Rectal smooth muscle tissue (tissue), 1 donor: ENCODE results near the gene SBF1.

ENCODE experiments used
- H3K27ac ChIP-seq: one replicate; pipeline ENCODE4 v1.7.0; 2013; ENCODE audit warnings: low read depth, low read length, inconsistent platforms
- H3K27me3 ChIP-seq: one replicate; pipeline ENCODE4 v1.7.0; 2013; ENCODE audit warnings: low read length; ENCODE audit not compliant: control insufficient read depth, insufficient read depth
- H3K36me3 ChIP-seq: one replicate; pipeline ENCODE4 v1.7.0; 2013; ENCODE audit warnings: low read length; ENCODE audit not compliant: control insufficient read depth, insufficient read depth
- H3K4me1 ChIP-seq: one replicate; pipeline ENCODE4 v1.7.0; 2013; ENCODE audit warnings: low read length; ENCODE audit not compliant: control insufficient read depth, insufficient read depth
- H3K4me3 ChIP-seq: one replicate; pipeline ENCODE4 v1.7.0; 2013; ENCODE audit warnings: low read length
- H3K9ac ChIP-seq: one replicate; pipeline ENCODE4 v1.7.0; 2013; ENCODE audit warnings: low read length

The SBF1 gene

GRCh38 chr22:50432131-50432876, 42.5 kb downstream of the SBF1 start:
- Histone ChIP-seq H3K36me3 (peaks cover 35% of the 10 kb centered on the region), H3K4me1 (no peaks in the 10 kb centered on the region)

GRCh38 chr22:50425179-50425916, 49.5 kb downstream of the SBF1 start:
- peaks cover 42% of the 10 kb centered on the region for H3K36me3 ChIP-seq

More at GRCh38 chr22:50432131-50432876, 42.5 kb downstream of the SBF1 start:
- H3K4me3 ChIP-seq: no peak overlapping the region
- no peak overlapping the region for H3K27ac ChIP-seq
- H3K9ac ChIP-seq: no peak overlapping the region
- H3K27me3 ChIP-seq: no peaks in the 10 kb centered on the region

DNA sequence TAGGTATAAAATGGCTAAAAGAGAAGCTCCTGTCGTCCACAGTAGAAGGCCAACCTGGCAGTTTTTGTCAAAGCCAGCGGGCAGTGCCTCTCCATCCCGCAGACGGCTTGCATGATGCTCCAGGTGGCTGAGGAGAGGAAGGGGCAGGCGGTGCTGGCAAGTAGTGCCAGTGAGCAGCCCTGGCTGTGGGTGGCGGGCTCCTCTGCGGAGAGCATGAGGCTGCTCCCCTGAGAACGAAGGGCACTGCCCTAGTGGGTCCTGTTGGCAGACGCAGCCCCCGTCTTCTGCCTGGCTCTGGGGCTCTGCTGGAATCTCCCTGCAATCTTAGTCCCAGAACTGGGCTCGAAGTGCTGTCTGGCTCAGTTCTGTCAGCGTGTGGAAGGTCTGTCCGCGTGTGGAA, 50.9 kb downstream of the SBF1 start:
- Histone ChIP-seq H3K9ac (no peak overlapping the region), H3K4me1 (no peaks in the 10 kb centered on the region), H3K36me3 (peaks cover 48% of the 10 kb centered on the region), H3K27ac (no peak overlapping the region), H3K27me3 (no peaks in the 10 kb centered on the region), H3K4me3 (no peak overlapping the region)

More at GRCh38 chr22:50425179-50425916, 49.5 kb downstream of the SBF1 start:
- Histone ChIP-seq H3K4me3 (no peak overlapping the region), H3K4me1 (no peaks in the 10 kb centered on the region), H3K9ac (no peak overlapping the region), H3K27me3 (no peaks in the 10 kb centered on the region), H3K27ac (no peak overlapping the region)

GRCh38 chr22:50422961-50423815, 51.6 kb downstream of the SBF1 start:
- Histone ChIP-seq H3K27ac (no peak overlapping the region), H3K36me3 (peaks cover 48% of the 10 kb centered on the region), H3K27me3 (no peaks in the 10 kb centered on the region), H3K4me3 (no peak overlapping the region), H3K9ac (no peak overlapping the region), H3K4me1 (no peaks in the 10 kb centered on the region)

GRCh38 chr22:50422046-50422445, 52.8 kb downstream of the SBF1 start:
- H3K9ac ChIP-seq: no peak overlapping the region
- H3K4me3 ChIP-seq: no peak overlapping the region
- H3K36me3 ChIP-seq: peaks cover 57% of the 10 kb centered on the region
- H3K27me3 ChIP-seq: no peaks in the 10 kb centered on the region
- H3K4me1 ChIP-seq: no peaks in the 10 kb centered on the region
- no peak overlapping the region for H3K27ac ChIP-seq

DNA sequence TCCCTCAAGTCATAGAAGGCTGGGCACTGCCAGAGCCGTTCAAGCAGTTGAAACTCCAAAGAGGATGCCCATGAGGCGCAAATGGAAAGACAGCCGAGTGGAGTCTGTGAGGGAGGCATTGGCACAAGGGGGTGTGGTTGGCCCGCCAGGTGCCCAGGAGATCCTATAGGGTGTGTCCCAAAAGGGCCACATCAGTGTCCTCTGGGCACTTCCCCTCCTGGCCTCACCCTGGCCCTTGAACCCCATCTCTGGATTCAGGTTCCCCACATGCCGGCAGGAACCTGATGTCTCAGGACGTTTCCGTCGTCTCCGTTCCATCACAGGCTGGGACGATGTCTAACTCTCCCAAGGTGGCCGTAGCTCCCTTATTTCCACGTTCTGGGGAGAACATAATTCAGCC, 54.3 kb downstream of the SBF1 start:
- Histone ChIP-seq H3K27me3 (no peaks in the 10 kb centered on the region), H3K9ac (no peak overlapping the region), H3K4me3 (no peak overlapping the region), H3K27ac (no peak overlapping the region), H3K36me3 (peaks cover 63% of the 10 kb centered on the region), H3K4me1 (no peaks in the 10 kb centered on the region)

GRCh38 chr22:50420015-50420414, 54.8 kb downstream of the SBF1 start:
- Histone ChIP-seq H3K36me3 (peaks cover 63% of the 10 kb centered on the region), H3K27me3 (no peaks in the 10 kb centered on the region), H3K9ac (no peak overlapping the region), H3K27ac (no peak overlapping the region), H3K4me1 (no peaks in the 10 kb centered on the region), H3K4me3 (no peak overlapping the region)

DNA sequence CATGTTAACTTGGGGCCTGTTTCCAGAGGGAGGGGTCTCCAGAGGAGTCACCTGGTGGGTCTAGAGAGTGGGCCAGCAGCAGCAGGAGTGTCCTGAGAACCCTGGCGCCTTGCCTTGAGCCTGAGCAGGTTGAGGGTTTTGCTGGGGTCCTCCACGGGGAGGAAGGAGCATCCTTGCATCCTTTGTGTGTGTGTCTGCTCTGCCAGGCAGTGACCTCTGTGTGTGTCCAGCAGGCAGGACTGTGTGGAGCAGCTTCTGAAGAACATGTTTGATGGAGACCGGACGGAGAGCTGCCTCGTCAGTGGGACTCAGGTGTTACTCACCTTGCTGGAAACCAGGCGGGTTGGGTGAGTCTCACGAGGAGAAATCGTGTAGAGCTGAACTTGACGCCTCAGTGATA, 55.7 kb downstream of the SBF1 start:
- Histone ChIP-seq H3K4me3 (no peak overlapping the region), H3K27me3 (no peaks in the 10 kb centered on the region), H3K36me3 (peaks cover 69% of the 10 kb centered on the region), H3K9ac (no peak overlapping the region), H3K4me1 (no peaks in the 10 kb centered on the region), H3K27ac (no peak overlapping the region)

- Histone ChIP-seq H3K9ac (no peak overlapping the region), H3K4me3 (no peak overlapping the region), H3K27ac (no peak overlapping the region)
Measured at GRCh38 chr22:50418624-50419023, 56.2 kb downstream of the SBF1 start.

DNA sequence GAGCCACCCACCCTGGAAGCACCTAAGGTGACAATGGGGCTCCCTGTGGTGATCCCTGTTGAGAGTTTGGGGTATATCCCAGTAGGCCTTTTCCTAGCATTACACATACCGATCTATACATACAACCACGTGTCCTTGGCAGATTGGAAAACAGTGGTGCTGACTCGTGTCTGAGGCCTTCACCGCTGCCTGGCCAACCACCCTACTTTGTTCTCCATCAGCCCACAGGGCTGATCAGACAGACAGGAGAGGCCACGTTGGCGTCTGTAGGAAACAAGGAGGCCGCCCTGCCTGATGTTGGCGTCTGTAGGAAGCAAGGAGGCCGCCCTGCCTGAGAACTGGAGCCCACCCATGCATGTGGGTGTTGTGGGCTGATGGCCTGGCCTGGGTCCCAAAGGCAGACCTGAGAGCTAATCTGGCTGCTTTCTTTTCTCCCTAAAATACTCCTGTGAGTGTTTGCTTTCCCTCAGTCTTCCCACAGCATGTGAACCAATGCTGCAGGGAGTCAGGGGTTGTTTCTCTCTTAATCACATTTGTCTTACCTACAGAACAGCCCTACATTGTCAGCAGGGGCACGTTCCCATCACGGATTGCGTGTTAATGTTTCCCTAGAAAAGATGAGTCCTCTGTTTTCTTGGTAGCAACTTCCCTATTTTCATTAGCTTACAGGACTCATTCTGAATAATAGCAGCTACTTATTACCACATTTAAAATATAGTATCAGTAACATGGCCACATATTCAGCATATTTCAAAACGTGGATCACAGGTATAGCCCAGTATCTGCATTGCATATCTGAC, 57.2 kb downstream of the SBF1 start:
- Histone ChIP-seq H3K36me3 (peaks cover 62% of the 10 kb centered on the region), H3K4me3 (no peak overlapping the region), H3K27me3 (no peaks in the 10 kb centered on the region), H3K4me1 (no peaks in the 10 kb centered on the region), H3K27ac (no peak overlapping the region), H3K9ac (no peak overlapping the region)

More at GRCh38 chr22:50418624-50419023, 56.2 kb downstream of the SBF1 start:
- no peaks in the 10 kb centered on the region for H3K27me3 ChIP-seq
- H3K36me3 ChIP-seq: peaks cover 70% of the 10 kb centered on the region
- H3K4me1 ChIP-seq: no peaks in the 10 kb centered on the region

GRCh38 chr22:50416996-50417395, 57.8 kb downstream of the SBF1 start:
- peaks cover 57% of the 10 kb centered on the region for H3K36me3 ChIP-seq
- H3K9ac ChIP-seq: no peak overlapping the region
- H3K27me3 ChIP-seq: no peaks in the 10 kb centered on the region
- H3K4me3 ChIP-seq: no peak overlapping the region
- H3K4me1 ChIP-seq: no peaks in the 10 kb centered on the region
- no peak overlapping the region for H3K27ac ChIP-seq
